ENCODE data around the gene POU6F1.

POU6F1 gene

DNA sequence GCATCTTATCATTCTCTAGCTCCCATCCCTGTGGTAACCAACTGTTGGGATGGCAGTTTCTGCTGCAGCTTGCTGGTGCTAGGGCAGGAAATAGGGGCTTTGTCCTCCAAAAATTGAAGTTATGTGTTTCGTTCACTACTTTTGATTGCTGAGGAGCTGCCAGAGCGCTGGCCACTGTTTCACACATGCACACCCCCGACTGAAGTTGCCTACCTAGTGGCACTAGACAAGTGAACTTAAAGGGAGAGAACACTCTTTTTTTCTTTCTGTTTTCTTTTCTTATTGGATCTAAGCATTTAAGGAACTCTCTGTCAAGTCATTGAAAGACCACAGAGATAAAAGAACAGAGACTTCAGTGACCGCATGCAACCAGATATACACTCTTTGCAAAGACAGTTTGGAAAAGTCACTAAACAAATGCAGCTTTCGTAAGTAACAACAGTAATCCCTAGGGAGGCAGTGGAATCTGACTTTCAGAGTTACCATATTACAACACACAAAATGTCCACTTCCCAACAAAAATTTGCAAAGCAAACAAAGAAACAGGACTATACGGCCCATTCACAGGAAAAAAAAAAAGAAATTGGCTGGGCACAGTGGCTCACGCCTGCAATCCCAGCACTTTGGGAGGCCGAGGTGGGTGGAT, 56.9 kb downstream of the POU6F1 start:
- DNase-seq (ENCODE audit: low spot score) = no peak

- no peak for DNase-seq (ENCODE audit: low spot score)
Measured at GRCh38 chr12:51156245-51156765, 61.6 kb downstream of the POU6F1 start.

- DNase-seq (ENCODE audit: low spot score) = no peak
Measured at GRCh38 chr12:51152953-51153352, 64.9 kb downstream of the POU6F1 start.

- DNase-seq (ENCODE audit: low spot score) = no peak
Measured at GRCh38 chr12:51150777-51151176, 67.1 kb downstream of the POU6F1 start.

DNA sequence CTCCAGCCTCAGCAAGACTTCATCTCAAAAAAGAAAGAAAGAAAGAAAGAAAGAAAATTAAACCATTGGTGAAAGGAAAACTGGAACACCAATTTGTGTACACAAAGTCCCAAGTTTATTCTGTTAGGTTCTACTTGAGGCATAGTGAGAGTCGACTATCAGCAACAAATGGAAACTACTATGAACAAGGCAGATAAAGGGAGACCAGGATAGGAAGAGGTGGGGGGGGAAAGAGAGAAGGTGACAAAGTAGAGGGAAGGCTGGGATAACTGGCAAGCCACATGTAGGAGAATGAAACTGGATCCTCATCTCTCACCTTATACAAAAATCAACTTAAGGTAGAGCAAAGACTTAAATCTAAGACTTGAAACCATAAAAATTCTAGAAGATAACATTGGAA, 70.6 kb downstream of the POU6F1 start:
- DNase-seq (ENCODE audit: low spot score) = no peak

DNA sequence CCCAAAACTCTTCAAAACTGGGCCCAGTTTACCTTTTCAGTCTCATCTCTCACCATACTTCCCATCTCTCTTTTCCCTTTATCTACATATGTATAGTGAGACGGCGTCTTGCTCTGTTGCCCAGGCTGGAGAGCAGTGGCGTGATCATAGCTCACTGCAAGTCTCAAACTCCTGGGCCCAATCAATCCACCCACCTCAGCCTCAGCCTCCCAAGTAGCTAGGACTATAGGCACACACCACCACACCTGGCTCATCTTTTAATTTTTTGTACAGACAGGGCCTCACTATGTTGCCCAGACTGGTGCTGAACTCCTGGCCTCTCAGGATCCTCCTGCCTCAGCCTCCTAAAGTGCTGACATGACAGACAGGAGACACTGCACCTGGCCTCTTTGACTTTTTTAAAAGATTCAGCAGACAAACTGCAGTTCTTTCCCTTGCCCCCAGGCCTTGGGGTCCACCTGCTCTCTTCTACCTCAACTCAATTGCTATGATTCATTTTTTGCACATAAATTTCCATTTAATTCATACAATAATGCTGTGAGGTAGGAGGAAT, 78.5 kb downstream of the POU6F1 start:
- DNase-seq (ENCODE audit: low spot score) = no peak

Data from iPS-NIHi11 (cell line).